GM06990 (cell line): ENCODE measurements around the gene ADAMTS4.
A peak's percentile ranks its signal among the peaks of the same experiment; 100 is the strongest.

ENCODE experiments used
- DNase-seq: peaks from one replicate; pipeline ENCODE4 v3.0.0-alpha.2; 2011; ENCODE audit not compliant: insufficient read length; ENCODE audit errors: extremely low read depth
- H3K27me3 ChIP-seq: replicated peaks from 2 replicates; pipeline ENCODE4 v1.6.0; 2011; ENCODE audit warnings: low read length; ENCODE audit not compliant: control insufficient read depth, insufficient read depth
- H3K36me3 ChIP-seq: 2 replicates; pipeline ENCODE4 v1.5.1; 2011; ENCODE audit warnings: low read length; ENCODE audit not compliant: control insufficient read depth, insufficient read depth
- H3K4me3 ChIP-seq: replicated peaks from 2 replicates; pipeline ENCODE4 v1.5.1; 2011; ENCODE audit warnings: low read depth, mild to moderate bottlenecking, control low read depth, low read length
- CTCF ChIP-seq: IDR thresholded peaks from 2 replicates; pipeline ENCODE4 v1.5.1; 2011; ENCODE audit warnings: low read length, control low read depth, mild to moderate bottlenecking, inconsistent platforms; ENCODE audit not compliant: insufficient read depth, poor library complexity, severe bottlenecking

ADAMTS4 gene

GRCh38 chr1:161158316-161159010 is 40.4 kb downstream of the ADAMTS4 start:
- peaks cover 3% of the 10 kb centered on the region; the same call in 1 of the 2 replicates for H3K36me3 ChIP-seq
- H3K4me3 ChIP-seq = no peak overlapping the region
- no peaks in the 10 kb centered on the region for H3K27me3 ChIP-seq
- no peak for TF ChIP-seq CTCF
- no peak for DNase-seq

- Histone ChIP-seq H3K4me3 (no peak overlapping the region), H3K27me3 (no peaks in the 10 kb centered on the region), H3K36me3 (peaks cover 3% of the 10 kb centered on the region; the same call in 1 of the 2 replicates)
- DNase-seq = no peak
- no peak for TF ChIP-seq CTCF
Observed at GRCh38 chr1:161157867-161158266, 41.0 kb downstream of the ADAMTS4 start.

- TF ChIP-seq CTCF = no peak
- Histone ChIP-seq H3K36me3 (no peaks in the 10 kb centered on the region; the same call in 1 of the 2 replicates), H3K27me3 (no peaks in the 10 kb centered on the region), H3K4me3 (peak within 1 kb of the TSS; percentile 72)
- DNase-seq = peak; percentile 88
Observed at GRCh38 chr1:161153682-161154337, 45.0 kb downstream of the ADAMTS4 start, which contains the start of gene UFC1. Gene UFC1, plus strand, starts transcription at chr1:161153978. Its CDS starts 20 bp downstream, at chr1:161153998.

GRCh38 chr1:161153176-161153575 is 45.7 kb downstream of the ADAMTS4 start:
- DNase-seq = no peak
- H3K27me3 ChIP-seq = no peaks in the 10 kb centered on the region
- TF ChIP-seq CTCF = no peak
- no peaks in the 10 kb centered on the region; the same call in 1 of the 2 replicates for H3K36me3 ChIP-seq
- peak overlapping the region; percentile 72 for H3K4me3 ChIP-seq

GRCh38 chr1:161145832-161146231 is 53.0 kb downstream of the ADAMTS4 start:
- no peaks in the 10 kb centered on the region for H3K36me3 ChIP-seq
- H3K27me3 ChIP-seq = no peaks in the 10 kb centered on the region
- H3K4me3 ChIP-seq = no peak overlapping the region
- no peak for DNase-seq
- no peak for TF ChIP-seq CTCF
